HG02970 (cell line): ENCODE measurements around the gene PARP3.
"Not testable (repeated sequence)": the region's sequence is repeated elsewhere in the genome, so short reads cannot be mapped to it uniquely, and the experiment has no call there.

Experiments
- ATAC-seq: cut with Tn5 transposase; IDR thresholded peaks from one replicate; pipeline ENCODE4 v1.9.1; 2021; ENCODE audit warnings: mild to moderate bottlenecking, moderate library complexity, moderate number of reproducible peaks; ENCODE audit not compliant: unreplicated experiment, low FRiP score

The PARP3 gene

DNA sequence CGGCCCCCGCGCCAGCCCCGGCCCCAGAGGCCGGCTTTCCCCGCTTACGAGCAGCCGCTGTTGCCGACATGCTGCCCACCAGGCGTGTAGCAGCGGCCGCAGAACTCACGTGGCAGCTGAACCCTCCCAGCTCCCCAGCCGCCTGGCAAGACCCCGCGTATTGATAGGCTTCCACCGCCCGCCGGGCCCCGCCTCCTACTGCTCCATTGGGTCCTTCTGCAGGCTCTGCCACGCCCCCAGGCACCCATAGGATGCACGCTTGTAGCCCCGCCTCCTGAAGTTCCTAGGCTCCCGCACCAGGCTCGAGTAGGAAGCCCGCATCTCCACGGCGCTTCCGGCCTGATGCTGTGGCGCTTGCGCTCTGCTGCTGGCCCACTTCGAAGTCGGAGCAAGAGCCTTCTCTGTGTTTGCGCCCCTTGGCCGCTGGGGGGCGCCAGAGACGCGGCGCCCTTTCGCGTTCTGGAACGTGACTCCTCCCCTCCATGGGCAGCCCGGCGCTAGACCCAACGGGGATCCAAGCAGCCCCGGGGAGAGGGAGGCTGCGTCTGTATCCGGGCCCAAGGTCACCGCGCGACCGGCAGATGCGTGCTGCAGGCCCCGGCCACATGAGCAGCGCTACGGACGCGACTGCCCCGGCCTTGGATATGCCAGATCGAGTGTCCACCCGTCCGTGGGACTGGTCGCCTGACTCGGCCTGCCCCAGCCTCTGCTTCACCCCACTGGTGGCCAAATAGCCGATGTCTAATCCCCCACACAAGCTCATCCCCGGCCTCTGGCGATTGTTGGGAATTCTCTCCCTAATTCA lies at the start of gene PARP3, which contains the start of gene RRP9:
TSS of gene PARP3 (plus strand) at position 566 of the 805 bp plus-strand sequence. CDS start 993 bp downstream, outside the sequence.
TSS of gene RRP9 (minus strand) at position 107 of the 805 bp plus-strand sequence. CDS start at position 70, 37 bp downstream.
- ATAC-seq: peak; percentile 94

DNA sequence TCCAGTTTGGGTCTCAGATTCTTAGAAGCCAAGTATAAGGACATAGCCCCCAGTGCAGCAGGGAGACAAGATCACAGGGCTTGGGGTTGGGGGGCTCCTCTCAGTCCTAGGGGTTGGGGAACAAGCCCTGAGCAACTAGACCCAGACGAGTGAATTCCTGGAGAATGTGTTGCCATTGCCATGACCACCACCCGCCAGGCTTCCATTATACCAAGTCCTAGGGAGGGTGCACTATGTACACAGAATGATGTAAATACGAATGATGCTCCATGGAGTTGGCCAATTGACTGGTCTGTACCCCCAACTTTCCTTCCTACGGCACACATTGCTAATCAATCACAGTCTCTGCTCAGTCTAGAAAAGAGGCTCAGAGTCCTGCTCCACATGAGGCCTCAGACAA lies 47.8 kb upstream of the PARP3 start:
- no peak for ATAC-seq

DNA sequence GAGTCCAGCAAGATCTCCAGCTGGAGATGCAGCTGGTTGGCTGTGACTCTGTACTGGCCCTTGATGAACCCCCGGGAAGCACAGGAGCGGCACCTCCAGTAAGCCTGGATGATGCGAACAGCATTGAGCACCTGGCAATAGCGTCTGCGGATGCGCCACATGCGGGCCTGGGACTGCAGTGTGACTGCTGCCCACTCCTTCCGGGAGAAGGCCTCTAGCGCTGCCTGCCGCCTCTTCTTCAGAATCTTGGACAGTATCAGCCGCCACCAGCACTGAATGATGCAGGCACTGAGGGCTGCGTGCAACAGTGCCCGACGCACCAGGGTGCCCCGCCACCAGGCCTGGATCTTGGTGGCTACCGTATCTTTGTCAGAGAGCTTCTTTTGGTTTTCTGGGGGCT lies 47.2 kb upstream of the PARP3 start:
- no peak for ATAC-seq

DNA sequence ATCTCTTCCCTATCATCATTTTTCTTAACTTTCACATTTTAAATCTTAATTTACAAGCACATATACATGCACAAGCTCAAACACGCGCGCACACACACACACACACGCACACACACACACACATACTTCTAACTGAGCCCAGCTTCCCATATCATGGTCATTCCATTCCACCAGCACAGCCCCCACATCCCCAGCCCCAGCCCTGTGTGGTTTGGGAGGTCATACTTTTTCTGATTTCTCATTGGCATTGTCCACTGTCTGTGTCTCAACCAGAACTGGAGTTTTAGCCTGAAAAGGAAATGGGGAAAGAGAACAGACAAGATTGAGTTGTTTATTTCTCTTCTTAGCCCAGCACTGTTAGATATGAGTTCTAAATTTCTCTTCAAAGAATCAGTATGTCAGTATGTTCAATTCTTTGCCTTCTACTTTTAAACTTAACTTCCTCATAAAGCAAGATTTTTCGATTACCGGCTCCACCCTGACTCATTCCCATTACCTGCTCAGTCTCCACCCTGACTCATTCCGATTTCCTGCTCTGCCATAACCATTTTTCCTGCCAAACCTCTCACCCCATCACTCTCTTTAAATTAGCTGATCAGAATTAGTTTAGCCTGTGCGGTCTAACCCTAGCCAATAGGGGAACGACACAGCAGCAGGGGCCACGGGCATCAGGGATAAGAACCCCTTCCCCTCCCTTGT lies 45.4 kb upstream of the PARP3 start:
- no peak for ATAC-seq

DNA sequence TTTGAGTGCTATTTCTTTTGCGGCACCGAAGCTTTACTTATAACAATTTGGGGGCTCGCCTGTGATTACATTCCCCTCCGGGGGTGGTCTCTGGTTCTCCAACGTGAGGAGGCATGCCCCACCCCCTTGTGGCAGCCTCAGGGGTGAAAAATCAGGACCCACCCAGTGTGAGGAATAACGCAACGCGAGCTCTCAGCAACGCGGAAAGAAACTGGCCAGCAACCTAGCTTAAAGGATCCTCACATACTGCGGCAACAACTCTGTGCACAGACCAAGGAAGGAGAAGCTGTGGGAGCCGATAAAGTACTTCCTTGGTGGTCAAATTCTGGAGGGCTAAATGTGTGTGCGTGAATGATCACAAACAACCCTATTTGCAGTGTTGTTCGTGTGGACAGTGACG lies 44.8 kb upstream of the PARP3 start:
- no peak for ATAC-seq

DNA sequence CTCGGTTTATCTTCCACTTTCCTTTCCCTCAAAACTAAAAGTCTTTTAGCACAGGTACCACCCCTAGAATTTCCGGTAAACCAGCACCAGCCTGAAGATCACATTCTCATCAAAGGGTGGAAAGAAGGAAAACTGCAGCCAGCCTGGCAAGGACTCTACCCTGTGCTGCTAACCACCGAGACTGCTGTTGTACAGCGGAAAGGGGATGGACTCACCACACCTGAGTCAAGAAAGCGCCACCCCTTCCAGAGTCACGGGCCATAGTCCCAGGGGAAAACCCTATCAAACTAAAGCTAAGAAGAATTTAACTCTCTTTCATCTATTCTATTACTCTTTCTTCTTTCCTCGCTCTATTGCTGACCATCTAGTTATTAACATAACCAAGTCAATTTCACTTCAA lies 42.1 kb upstream of the PARP3 start:
- ATAC-seq: not testable (repeated sequence)

DNA sequence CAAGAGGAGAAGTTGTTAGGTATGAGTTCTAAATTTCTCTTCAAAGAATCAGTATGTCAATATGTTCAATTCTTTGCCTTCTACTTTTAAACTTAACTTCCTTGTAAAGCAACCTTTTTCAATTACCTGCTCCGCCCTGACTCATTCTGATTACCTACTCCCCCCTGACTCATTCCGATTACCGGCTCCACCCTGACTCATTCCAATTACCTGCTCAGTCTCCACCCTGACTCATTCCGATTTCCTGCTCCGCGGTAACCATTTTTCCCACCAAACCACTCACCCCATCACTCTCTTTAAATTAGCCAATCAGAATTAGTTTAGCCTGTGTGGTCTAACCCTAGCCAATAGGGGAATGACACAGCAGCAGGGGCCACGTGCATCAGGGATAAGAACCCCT lies 39.8 kb upstream of the PARP3 start:
- not testable (repeated sequence) for ATAC-seq

DNA sequence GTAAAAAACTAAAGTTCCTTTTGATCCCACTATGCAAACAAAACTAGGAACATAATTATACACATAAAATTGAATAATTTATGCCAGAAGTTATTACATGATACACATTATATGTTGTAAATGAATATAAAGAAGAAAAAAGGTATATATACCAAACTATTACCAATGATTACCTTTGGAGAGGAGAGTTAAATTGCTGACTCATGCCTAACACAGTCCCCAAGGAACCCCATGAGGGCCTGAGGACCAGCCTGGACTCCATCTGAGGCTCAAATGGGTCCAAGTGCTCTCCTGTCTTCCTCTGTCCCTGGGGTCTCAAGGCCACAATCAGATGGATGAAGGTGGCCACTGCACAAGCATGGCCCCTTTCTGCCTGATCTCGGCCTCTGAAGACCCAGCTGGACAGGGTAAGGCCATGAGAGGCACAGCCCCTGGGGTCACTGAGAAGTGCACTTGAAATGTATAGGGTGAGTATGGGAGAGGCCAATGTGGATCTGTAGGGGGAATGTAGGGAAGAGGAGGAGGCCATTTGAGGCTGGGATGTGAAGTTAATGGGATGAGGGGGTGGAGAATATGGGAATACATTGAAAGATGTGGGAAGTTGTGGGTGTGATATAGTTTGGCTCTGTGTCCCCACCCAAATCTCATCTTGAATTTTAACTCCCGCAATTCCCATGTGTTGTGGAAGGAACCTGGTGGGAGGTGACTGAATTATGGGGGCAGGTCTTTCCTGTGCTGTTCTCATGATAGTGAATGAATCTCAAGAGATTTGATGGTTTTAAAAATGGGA lies 37.9 kb upstream of the PARP3 start:
- ATAC-seq: no peak

DNA sequence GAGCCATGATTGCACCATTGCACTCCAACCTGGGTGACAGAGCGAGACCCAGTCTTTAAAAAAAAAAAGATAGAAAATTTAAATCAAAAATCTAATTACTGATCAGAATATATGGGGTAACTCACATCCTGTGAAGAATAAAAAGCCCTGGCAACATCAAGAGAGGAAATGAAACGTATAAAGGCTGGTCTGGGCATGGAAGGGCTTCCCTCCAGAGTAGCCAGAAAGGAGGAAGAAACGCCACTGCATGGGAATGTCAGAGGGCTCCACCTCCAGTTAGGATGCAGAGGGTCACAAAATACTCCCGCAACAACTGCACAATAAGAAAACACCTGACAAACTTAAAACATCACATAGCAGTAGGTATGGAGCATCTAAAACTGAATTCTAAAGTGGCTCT lies 34.1 kb upstream of the PARP3 start:
- ATAC-seq: no peak

DNA sequence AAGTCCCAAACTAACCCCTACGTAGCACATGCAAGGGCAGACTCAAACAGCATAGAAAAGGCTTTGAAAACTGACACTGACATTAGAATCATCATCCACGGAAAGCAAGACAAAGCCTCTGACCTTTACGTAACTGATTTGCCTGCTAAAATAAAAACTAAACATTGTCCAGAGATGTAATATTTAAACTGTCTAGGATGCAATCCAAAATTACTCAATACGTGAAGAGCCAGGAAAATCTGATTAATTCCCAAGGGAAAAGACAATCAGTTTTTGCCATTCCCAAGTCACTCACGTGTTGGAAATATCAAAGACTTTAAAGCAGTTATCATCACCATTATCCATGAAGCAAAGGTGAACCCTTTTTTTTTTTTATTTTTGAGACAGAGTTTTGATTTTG lies 25.7 kb upstream of the PARP3 start:
- no peak for ATAC-seq

DNA sequence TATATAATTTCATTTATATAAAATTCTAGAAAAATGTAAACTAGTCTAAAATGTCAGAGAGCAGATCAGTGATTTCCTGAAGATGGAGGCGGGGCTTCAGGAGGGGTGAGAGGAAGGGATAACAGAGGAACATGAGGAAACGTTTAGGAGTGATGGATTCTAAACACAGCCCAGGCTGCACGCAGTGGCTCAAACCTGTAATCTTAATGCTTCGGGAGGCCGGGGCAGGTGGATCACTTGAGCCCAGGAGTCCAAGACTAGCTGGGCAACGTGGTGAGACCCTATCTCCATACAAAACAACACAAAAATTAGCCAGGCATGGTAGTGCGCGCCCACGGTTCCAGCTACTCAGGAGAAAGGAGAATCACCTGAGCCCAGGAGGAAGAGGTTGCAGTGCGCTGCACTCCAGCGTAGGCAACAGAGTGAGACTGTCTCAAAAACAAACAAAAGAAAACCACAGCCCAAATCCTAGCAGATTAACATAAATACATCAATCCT lies 21.0 kb upstream of the PARP3 start:
- ATAC-seq: no peak

DNA sequence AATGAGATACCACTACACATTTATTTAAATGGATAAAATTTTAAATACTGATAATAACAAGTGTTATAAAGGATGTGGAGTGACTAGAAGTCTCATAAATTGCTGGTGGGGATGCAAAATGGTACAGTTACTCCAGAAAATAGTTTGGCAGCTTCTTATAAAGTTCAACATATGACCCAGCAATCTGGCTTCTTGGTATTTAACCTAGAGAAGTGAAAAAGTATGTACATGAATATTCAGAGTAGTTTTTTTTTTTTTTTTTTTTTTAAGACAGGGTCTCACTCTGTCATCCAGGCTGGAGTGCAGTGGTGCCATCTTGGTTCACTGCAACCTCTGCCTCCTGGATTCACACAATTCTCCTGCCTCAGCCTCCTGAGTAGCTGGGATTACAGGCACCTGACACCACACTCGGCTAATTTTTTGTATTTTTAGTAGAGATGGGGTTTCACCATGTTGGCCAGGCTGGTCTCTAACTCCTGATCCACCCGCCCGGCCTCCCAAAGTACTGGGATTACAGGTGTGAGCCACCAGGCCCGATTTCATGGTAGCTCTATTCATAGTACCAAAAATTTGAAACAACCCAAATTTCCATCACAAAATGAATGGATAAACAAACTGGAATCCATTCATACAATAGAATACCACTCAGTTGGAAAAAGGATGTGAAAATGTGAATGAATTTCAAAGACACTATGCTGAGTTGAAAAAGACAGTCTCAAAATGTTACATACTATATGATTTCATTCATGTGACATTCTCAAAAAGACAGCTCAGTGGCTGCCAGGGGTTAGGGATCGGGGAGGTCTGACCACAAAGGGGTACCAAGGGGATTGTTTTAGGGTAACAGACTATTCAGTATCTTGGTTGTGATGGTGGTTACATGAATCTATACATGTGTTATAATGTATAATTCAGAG lies 14.8 kb upstream of the PARP3 start:
- no peak for ATAC-seq

DNA sequence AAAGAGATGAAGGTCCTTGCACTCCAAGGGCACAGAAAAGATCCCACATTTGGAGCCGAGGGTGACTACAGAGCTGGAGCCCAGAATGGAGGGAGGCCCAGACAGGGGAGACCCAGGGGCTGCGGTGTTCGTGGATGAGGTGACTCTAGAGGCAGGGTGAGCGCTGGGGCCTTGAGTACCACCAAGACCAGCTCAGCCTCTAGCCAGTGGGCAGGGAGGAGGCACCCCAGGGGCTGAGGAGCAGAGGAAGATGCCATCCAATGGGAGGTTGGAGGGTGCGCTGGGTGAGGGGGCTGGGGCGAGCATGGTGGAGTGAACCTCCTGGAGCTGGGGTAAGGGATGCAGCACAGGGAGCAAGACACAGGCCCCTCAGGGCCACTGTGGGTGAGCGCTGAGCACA lies 13.7 kb upstream of the PARP3 start:
- ATAC-seq: no peak

DNA sequence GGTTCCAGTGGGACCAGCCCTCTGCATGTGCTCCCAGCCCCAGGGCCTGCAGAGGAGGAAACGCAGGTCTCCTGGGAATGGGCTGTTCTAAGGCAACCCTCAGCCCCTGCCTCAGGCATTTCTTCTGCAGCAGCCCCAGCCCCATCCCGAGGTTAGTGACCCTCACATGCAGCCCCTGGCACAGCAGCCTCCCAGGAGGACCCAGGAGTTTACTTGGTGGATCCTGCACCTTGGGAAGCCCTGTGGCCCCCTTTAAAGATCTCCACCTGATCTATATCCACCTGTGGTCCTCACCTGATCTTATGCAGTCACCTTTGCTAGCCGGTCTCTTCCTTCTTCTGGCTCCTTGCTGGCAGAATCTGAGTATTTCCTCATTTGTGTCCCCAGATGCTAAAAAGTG lies 13.2 kb upstream of the PARP3 start:
- ATAC-seq: not testable (repeated sequence)

DNA sequence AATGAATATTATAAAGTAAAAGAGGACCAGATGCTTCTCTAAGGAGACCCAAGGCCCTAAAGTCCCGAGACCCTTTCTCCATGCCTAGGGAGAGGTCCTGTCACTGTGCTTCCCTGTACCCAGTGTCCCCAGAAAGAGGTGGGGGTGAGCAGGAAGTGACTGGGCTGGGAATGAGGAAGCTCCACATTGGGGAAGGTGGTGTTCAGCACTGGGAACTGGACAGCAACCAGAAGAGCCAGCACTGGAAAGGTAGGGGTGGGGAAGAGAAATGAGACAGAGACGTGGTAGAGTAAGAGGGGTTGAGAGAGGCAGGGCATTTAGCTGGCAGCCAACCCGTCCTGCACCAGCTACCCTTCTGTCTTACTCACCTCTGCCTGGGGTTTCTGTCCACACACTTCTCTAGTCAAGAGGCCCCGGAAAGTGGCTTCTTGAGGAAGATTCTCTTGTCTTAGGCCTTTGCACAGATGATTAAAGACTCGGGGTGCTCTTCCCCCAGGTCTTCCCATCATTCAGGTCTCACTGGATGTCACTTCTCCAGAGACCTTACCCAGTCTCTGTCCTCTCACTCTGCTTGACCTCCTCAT lies 12.7 kb upstream of the PARP3 start:
- no peak for ATAC-seq

DNA sequence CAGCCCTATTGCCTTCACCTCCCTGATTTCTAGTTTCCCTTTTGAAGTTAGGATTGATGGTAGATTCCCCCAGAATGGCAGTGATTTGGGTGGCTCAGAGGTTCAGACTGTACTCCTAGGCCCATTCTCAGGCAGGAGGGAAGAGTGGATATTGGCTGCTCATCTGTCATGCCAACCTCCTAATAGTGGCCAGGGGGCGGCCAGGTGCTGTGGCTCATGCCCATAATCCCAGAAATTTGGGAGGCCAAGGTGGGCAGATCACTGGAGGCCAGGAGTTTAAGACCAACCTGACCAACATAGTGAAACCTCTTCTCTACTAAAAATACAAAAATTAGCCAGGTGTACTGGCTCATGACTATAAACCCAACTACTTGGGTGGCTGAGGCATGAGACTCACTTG lies 11.7 kb upstream of the PARP3 start:
- ATAC-seq: no peak

DNA sequence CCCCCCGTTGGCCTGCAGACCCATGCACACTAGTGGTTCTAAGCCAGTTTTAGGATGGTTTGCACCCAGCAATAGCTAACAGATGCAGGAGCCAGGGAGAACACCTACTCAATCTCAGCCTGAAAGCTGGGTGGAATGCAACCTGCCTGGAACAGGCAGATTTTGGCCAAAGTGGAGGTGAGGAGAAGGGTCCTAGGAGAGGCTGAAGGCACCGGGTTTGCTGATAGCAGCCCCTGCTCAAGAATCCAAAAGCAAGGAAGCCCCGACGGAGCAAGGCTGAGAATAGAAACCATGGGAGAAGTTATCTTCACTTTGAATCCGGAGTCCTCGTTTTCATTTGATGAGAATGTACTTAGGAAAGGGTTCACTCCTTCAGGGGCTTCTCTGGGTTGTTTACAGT lies 10.4 kb upstream of the PARP3 start:
- ATAC-seq: no peak

DNA sequence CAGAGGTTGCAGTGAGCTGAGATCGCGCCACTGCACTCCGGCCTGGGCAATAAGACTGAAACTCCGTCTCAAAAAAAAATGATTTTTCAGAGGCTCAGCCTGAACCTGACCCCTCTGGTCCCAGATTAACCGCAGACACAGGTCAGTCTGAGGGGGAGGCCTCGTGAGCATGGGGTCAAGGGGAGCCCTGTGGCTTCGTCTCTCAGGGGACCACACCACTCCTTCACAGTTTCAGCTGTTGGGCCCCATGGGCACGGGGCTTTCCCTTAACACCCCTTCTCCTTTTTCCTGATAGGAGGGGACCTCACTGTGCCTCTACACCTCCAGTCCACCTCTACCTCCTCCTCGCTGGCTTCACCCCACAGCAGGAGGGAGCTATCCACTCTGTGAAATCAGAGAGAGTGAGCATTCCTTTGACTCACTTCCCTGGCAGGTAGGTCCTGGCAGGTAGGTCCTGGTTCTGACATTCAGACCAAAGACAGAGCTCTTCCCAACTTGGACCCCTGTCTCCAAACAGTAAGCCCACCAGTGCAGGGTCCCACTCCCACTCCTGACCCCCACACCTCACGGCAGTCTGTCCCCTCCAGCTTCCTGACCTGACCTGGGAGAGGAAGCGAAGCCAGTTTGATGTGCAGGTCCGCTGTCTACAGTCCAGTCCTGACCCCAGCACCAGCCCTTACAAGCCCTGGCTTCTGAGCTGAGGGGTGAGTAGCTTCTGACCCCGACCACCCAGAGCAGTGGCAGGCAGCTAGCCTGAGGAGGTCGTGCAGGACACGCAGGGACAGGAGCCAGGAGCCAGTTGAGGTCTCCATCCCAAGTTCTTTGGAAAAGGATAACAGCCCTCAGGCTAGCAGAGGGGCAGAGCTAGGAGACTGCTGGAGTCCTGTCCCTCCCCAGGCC lies 9.4 kb upstream of the PARP3 start:
- no peak for ATAC-seq
